ENCODE measurements around the gene TNS1. TPM values are rescaled to one million over a fixed set of nuclear protein-coding genes. Genes with fewer than 3 reads are reported as not detected.
A peak's percentile ranks its signal among the peaks of the same experiment; 100 is the strongest.
"Not testable (repeated sequence)": the region's sequence is repeated elsewhere in the genome, so short reads cannot be mapped to it uniquely, and the experiment has no call there.

The TNS1 gene
- total RNA-seq, 1 donor from 2014 or later, result 196 TPM

GRCh38 chr2:217795706-217796465 lies 206.9 kb downstream of the TNS1 start:
- no peak for DNase-seq

GRCh38 chr2:217795067-217795466 lies 207.7 kb downstream of the TNS1 start:
- no peak for DNase-seq

GRCh38 chr2:217794133-217794986 lies 208.4 kb downstream of the TNS1 start:
- no peak for DNase-seq

GRCh38 chr2:217793566-217794132 lies 209.1 kb downstream of the TNS1 start:
- DNase-seq, result no peak

GRCh38 chr2:217792626-217793527 lies 209.9 kb downstream of the TNS1 start:
- DNase-seq, result no peak

- DNase-seq, result no peak
These were observed 211.2 kb downstream of the TNS1 start for GRCh38 chr2:217791551-217791950.

- no peak for DNase-seq
These were observed 212.0 kb downstream of the TNS1 start for GRCh38 chr2:217790681-217791392.

- DNase-seq, result no peak
These were observed 212.6 kb downstream of the TNS1 start for GRCh38 chr2:217790195-217790594.

- no peak for DNase-seq
These were observed 213.0 kb downstream of the TNS1 start for GRCh38 chr2:217789736-217790181.

GRCh38 chr2:217789003-217789735 lies 213.6 kb downstream of the TNS1 start:
- DNase-seq, result peak; percentile 92

GRCh38 chr2:217788669-217789002 lies 214.2 kb downstream of the TNS1 start:
- no peak for DNase-seq

- DNase-seq, result no peak
These were observed 215.5 kb downstream of the TNS1 start for GRCh38 chr2:217787160-217787877.

- DNase-seq, result not testable (repeated sequence)
These were observed 216.2 kb downstream of the TNS1 start for GRCh38 chr2:217786560-217786959.

GRCh38 chr2:217785544-217786045 lies 217.2 kb downstream of the TNS1 start:
- DNase-seq, result peak; percentile 90

GRCh38 chr2:217784996-217785543 lies 217.7 kb downstream of the TNS1 start:
- no peak for DNase-seq

- no peak for DNase-seq
These were observed 219.6 kb downstream of the TNS1 start for GRCh38 chr2:217783243-217783642.

GRCh38 chr2:217777906-217778305 lies 224.9 kb downstream of the TNS1 start:
- no peak for DNase-seq

- no peak for DNase-seq
These were observed 226.2 kb downstream of the TNS1 start for GRCh38 chr2:217776631-217777030.

GRCh38 chr2:217775920-217776503 lies 226.8 kb downstream of the TNS1 start:
- no peak for DNase-seq

All from tongue (tissue), 2 donors.